Measurements from ENCODE around the gene ZNF337.
A peak's percentile ranks its signal among the peaks of the same experiment; 100 is the strongest.
"Not testable (repeated sequence)": the region's sequence is repeated elsewhere in the genome, so short reads cannot be mapped to it uniquely, and the experiment has no call there.

Gene ZNF337

GRCh38 chr20:25696371-25697131 is at the start of gene ZNF337:
ZNF337 (minus strand) TSS chr20:25696853; CDS start chr20:25686417, 10,436 bp downstream.
- DNase-seq (ENCODE audit: low read depth) = peak; percentile 97

- DNase-seq (ENCODE audit: low read depth) = no peak
These were observed 49.1 kb upstream of the ZNF337 start for GRCh38 chr20:25745738-25746137.

GRCh38 chr20:25745100-25745499 is 48.4 kb upstream of the ZNF337 start:
- no peak for DNase-seq (ENCODE audit: low read depth)

- DNase-seq (ENCODE audit: low read depth) = no peak
These were observed 47.6 kb upstream of the ZNF337 start for GRCh38 chr20:25744261-25744660.

- DNase-seq (ENCODE audit: low read depth) = no peak
These were observed 44.4 kb upstream of the ZNF337 start for GRCh38 chr20:25741088-25741487.

- DNase-seq (ENCODE audit: low read depth) = peak; percentile 86
These were observed 43.1 kb upstream of the ZNF337 start for GRCh38 chr20:25739615-25740320.

- peak; percentile 85 for DNase-seq (ENCODE audit: low read depth)
These were observed 41.5 kb upstream of the ZNF337 start for GRCh38 chr20:25738198-25738597.

- DNase-seq (ENCODE audit: low read depth) = no peak
These were observed 37.2 kb upstream of the ZNF337 start for GRCh38 chr20:25733903-25734302.

- no peak for DNase-seq (ENCODE audit: low read depth)
These were observed 34.2 kb upstream of the ZNF337 start for GRCh38 chr20:25730862-25731261.

GRCh38 chr20:25726357-25726756 is 29.7 kb upstream of the ZNF337 start:
- no peak for DNase-seq (ENCODE audit: low read depth)

- no peak for DNase-seq (ENCODE audit: low read depth)
These were observed 29.0 kb upstream of the ZNF337 start for GRCh38 chr20:25725639-25726038.

GRCh38 chr20:25723975-25724374 is 27.3 kb upstream of the ZNF337 start:
- no peak for DNase-seq (ENCODE audit: low read depth)

GRCh38 chr20:25720285-25720684 is 23.6 kb upstream of the ZNF337 start:
- no peak for DNase-seq (ENCODE audit: low read depth)

GRCh38 chr20:25718896-25719809 is 22.5 kb upstream of the ZNF337 start:
- DNase-seq (ENCODE audit: low read depth) = not testable (repeated sequence)

- no peak for DNase-seq (ENCODE audit: low read depth)
These were observed 11.0 kb upstream of the ZNF337 start for GRCh38 chr20:25707695-25708094.

- DNase-seq (ENCODE audit: low read depth) = no peak
These were observed 10.1 kb upstream of the ZNF337 start for GRCh38 chr20:25706793-25707192.

- DNase-seq (ENCODE audit: low read depth) = no peak
These were observed 9.2 kb upstream of the ZNF337 start for GRCh38 chr20:25705830-25706351.

GRCh38 chr20:25704303-25704702 is 7.7 kb upstream of the ZNF337 start:
- DNase-seq (ENCODE audit: low read depth) = not testable (repeated sequence)

GRCh38 chr20:25700835-25701234 is 4.2 kb upstream of the ZNF337 start:
- not testable (repeated sequence) for DNase-seq (ENCODE audit: low read depth)

GRCh38 chr20:25699914-25700313 is 3.3 kb upstream of the ZNF337 start:
- peak; percentile 52 for DNase-seq (ENCODE audit: low read depth)

- no peak for DNase-seq (ENCODE audit: low read depth)
These were observed 436 bp upstream of the ZNF337 start for GRCh38 chr20:25697132-25697446.

Measured in ELR (cell line).